Vagina (tissue), 2 donors: ENCODE results near the gene C1R. TPM values are rescaled to one million over a fixed set of nuclear protein-coding genes. Genes with fewer than 3 reads are reported as not detected.

Source experiments
- DNase-seq, 2 donors: peaks; one replicate each; pipeline ENCODE4 v3.0.0-alpha.2; 2017; ENCODE audit errors: extremely low spot score in 2 of 2
- H3K27ac ChIP-seq: fragments of 200-600 bp; sonication (generic); one replicate; pipeline ENCODE4 v1.5.1; 2019
- H3K27me3 ChIP-seq: fragments of 200-600 bp; sonication (generic); one replicate; pipeline ENCODE4 v1.5.1; 2019
- H3K36me3 ChIP-seq, 2 donors: fragments of 200-600 bp; sonication (generic); one replicate each; pipeline ENCODE4 v1.5.1; 2017 to 2019
- H3K4me1 ChIP-seq: fragments of 200-600 bp; sonication (generic); one replicate; pipeline ENCODE4 v1.5.1; 2019
- H3K4me3 ChIP-seq, 2 donors: fragments of 200-600 bp; sonication (generic); 1 replicate in 1 of 2; 2 replicates in 1 of 2; pipeline ENCODE4 v1.5.1; 2016 to 2019
- H3K9me3 ChIP-seq: fragments of 200-600 bp; sonication (generic); one replicate; pipeline ENCODE4 v1.5.1; 2019
- CTCF ChIP-seq, 3 experiments: fragments of 450-650 bp in 2 of 3; fragments of 200-600 bp in 1 of 3; sonication (generic) in 1 of 3; IDR thresholded peaks; one replicate each; pipeline ENCODE4 v1.5.1; 2017 to 2019; ENCODE audit warnings: antibody characterized with exemption in 3 of 3, mild to moderate bottlenecking in 2 of 3, moderate library complexity in 2 of 3
- POLR2A ChIP-seq, 2 donors: fragments of 450-650 bp; IDR thresholded peaks; one replicate each; pipeline ENCODE4 v1.6.1; 2017; ENCODE audit warnings: antibody characterized with exemption in 2 of 2, mild to moderate bottlenecking in 2 of 2, moderate library complexity in 2 of 2
- POLR2AphosphoS5 ChIP-seq, 2 donors: sonication (generic); formaldehyde crosslinking; IDR thresholded peaks; one replicate each; pipeline ENCODE4 v1.9.0; 2017; ENCODE audit warnings: antibody characterized with exemption in 2 of 2, mild to moderate bottlenecking in 2 of 2, low read depth in 1 of 2; ENCODE audit not compliant: insufficient read depth in 1 of 2
- intact Hi-C: fragments of 100-400 bp; cut with DNase I; formaldehyde crosslinking; loops from one replicate; pipeline ENCODE4 v1.15.1; 2023
- total RNA-seq: library from RNA; depleted of rRNA; stranded (reverse); fragments of >200 nt; gene quantifications from one replicate; pipeline ENCODE4 v1.2.3, GENCODE V29; 2016

Gene C1R
- total RNA-seq, 1 donor from 2014 or later = 830 TPM

GRCh38 chr12:7103837-7104584 lies 11.8 kb upstream of the C1R start:
- Histone ChIP-seq H3K27ac (no peak overlapping the region), H3K4me1 (peaks cover 22% of the 10 kb centered on the region), H3K36me3 (peaks cover 0 to 15% of the 10 kb centered on the region in 2 donors), H3K9me3 (no peaks in the 10 kb centered on the region), H3K4me3 (no peak overlapping the region), H3K27me3 (no peaks in the 10 kb centered on the region)
- no peak for TF ChIP-seq POLR2A (IDR thresholded peaks at IDR 0.05)
- no peak for TF ChIP-seq POLR2AphosphoS5 (IDR thresholded peaks at IDR 0.05; ENCODE audit: insufficient read depth in 1 of 2, low read depth in 1 of 2)
- TF ChIP-seq CTCF (IDR thresholded peaks at IDR 0.05) = no peak
- intact Hi-C loops = no loop called here
- no peak for DNase-seq

- Histone ChIP-seq H3K4me1 (peaks cover 14% of the 10 kb centered on the region), H3K36me3 (peaks cover 0 to 15% of the 10 kb centered on the region in 2 donors), H3K27ac (no peak overlapping the region), H3K9me3 (no peaks in the 10 kb centered on the region), H3K4me3 (no peak overlapping the region), H3K27me3 (no peaks in the 10 kb centered on the region)
- intact Hi-C loops = no loop called here
- TF ChIP-seq CTCF (IDR thresholded peaks at IDR 0.05) (no peak), POLR2A (IDR thresholded peaks at IDR 0.05) (no peak), POLR2AphosphoS5 (IDR thresholded peaks at IDR 0.05; ENCODE audit: insufficient read depth in 1 of 2, low read depth in 1 of 2) (no peak)
- no peak for DNase-seq
These were observed 10.3 kb upstream of the C1R start for GRCh38 chr12:7102582-7102981.

GRCh38 chr12:7101694-7102131 lies 9.5 kb upstream of the C1R start:
- Histone ChIP-seq H3K36me3 (peaks cover 0 to 15% of the 10 kb centered on the region in 2 donors), H3K4me1 (peaks cover 5% of the 10 kb centered on the region), H3K9me3 (no peaks in the 10 kb centered on the region), H3K27ac (no peak overlapping the region), H3K4me3 (no peak overlapping the region), H3K27me3 (no peaks in the 10 kb centered on the region)
- no peak for DNase-seq
- intact Hi-C loops = no loop called here
- TF ChIP-seq CTCF (IDR thresholded peaks at IDR 0.05) (no peak), POLR2AphosphoS5 (IDR thresholded peaks at IDR 0.05; ENCODE audit: insufficient read depth in 1 of 2, low read depth in 1 of 2) (peak in 1 of 2 donors; percentile 17), POLR2A (IDR thresholded peaks at IDR 0.05) (no peak)

DNA sequence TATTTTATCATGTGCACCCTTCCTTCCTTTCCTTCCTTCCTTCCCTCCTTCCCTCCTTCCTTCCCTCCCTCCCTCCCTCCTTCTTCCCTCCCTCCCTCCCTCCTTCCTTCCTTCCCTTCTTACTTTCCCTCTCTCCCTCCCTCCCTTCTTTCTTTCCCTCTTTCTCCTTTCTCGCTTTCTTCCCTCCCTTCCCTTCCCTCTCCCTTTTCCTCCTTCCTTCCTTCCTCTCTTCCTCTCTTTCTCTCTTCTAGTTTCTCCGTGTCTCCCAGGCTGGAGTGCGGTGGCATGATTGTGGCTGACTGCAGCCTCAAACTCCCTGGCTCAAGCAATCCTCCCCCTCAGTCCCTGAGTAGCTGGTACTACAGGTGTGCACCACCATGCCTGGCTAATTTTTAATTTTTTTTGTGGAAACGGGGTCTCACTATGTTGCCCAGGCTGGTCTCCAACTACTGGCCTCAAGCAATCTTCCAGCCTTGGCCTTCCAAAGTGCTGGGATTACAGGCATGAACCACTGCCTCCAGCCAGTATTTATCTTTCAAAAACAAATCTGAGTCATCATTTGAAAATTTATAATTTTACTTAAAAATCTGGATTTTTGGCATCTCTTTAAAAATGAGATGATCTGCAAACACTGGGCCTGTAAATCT lies 8.9 kb upstream of the C1R start:
- intact Hi-C loops = no loop called here
- no peak for TF ChIP-seq POLR2AphosphoS5 (IDR thresholded peaks at IDR 0.05; ENCODE audit: insufficient read depth in 1 of 2, low read depth in 1 of 2)
- no peak for TF ChIP-seq CTCF (IDR thresholded peaks at IDR 0.05)
- TF ChIP-seq POLR2A (IDR thresholded peaks at IDR 0.05) = no peak
- DNase-seq = no peak
- no peak overlapping the region for H3K27ac ChIP-seq
- peaks cover 0 to 12% of the 10 kb centered on the region in 2 donors for H3K36me3 ChIP-seq
- H3K9me3 ChIP-seq = no peaks in the 10 kb centered on the region
- H3K4me3 ChIP-seq = no peak overlapping the region
- H3K4me1 ChIP-seq = no peaks in the 10 kb centered on the region
- no peaks in the 10 kb centered on the region for H3K27me3 ChIP-seq

DNA sequence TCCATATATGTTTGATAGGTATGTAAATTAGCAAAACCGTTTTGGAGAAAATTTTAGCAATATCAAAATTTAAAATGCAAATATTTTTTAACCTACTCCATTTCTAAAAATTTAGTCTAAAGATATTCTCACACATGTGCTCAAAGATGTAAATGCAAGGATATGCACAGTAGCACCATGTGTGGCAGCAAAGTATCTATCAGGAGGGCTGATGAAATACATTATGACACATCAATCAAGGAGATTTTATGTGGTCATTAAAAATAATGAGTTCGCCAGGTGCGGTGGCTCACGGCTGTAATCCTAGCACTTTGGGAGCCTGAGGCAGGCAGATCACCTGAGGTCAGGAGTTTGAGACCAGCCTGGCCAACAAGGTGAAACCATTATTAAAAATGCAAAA lies 8.0 kb upstream of the C1R start:
- intact Hi-C loops = no loop called here
- no peak overlapping the region for H3K27ac ChIP-seq
- TF ChIP-seq POLR2AphosphoS5 (IDR thresholded peaks at IDR 0.05; ENCODE audit: insufficient read depth in 1 of 2, low read depth in 1 of 2) = no peak
- no peak for TF ChIP-seq CTCF (IDR thresholded peaks at IDR 0.05)
- TF ChIP-seq POLR2A (IDR thresholded peaks at IDR 0.05) = no peak
- no peaks in the 10 kb centered on the region for H3K4me1 ChIP-seq
- H3K27me3 ChIP-seq = no peaks in the 10 kb centered on the region
- no peak overlapping the region for H3K4me3 ChIP-seq
- peaks cover 0 to 8% of the 10 kb centered on the region in 2 donors for H3K36me3 ChIP-seq
- no peaks in the 10 kb centered on the region for H3K9me3 ChIP-seq
- no peak for DNase-seq
